ENCODE results near the gene PLAU.

The PLAU gene

GRCh38 chr10:73906524-73907447, 4.1 kb upstream of the PLAU start:
- peak; percentile 98 for DNase-seq (ENCODE audit: low read depth)
- peak overlapping the region; percentile 35 for H3K4me3 ChIP-seq (ENCODE audit: low read length)
- TF ChIP-seq, protein P1, sequence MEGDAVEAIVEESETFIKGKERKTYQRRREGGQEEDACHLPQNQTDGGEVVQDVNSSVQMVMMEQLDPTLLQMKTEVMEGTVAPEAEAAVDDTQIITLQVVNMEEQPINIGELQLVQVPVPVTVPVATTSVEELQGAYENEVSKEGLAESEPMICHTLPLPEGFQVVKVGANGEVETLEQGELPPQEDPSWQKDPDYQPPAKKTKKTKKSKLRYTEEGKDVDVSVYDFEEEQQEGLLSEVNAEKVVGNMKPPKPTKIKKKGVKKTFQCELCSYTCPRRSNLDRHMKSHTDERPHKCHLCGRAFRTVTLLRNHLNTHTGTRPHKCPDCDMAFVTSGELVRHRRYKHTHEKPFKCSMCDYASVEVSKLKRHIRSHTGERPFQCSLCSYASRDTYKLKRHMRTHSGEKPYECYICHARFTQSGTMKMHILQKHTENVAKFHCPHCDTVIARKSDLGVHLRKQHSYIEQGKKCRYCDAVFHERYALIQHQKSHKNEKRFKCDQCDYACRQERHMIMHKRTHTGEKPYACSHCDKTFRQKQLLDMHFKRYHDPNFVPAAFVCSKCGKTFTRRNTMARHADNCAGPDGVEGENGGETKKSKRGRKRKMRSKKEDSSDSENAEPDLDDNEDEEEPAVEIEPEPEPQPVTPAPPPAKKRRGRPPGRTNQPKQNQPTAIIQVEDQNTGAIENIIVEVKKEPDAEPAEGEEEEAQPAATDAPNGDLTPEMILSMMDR (conservative IDR thresholded peaks at IDR 0.05; ENCODE audit: low read length): no peak

DNA sequence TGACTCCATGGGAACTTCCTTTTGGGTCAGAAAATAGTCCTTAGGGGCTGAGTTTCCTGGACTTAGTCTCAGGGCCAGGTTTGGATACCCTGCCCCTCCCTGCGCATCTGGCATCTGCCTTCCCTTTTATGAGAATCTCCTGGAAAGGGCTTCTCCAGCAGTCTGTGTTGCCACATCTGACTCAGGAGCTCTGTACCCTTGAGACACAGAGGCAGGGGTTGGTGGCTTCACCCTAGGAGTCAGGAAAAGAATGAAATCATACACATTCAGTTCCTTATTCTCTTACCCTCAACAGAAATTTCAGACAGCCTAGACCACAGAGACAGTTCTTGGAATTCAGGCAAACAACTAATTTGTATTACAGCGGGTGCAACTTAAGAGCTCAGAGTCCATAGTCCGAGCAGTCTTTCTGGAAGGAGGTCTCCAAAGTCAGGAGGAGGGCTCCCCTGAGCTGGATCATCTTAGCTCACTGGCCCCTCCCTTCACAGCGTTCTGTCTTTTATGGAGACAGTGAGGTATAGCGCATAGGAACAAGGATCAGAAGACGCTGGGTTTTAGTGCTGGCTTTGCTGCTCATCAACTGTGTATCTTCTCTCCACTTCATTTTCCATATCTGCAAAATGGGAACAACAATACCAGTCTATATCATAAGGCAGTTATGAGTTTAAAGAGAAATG, 3.0 kb upstream of the PLAU start:
- peak; percentile 78 for DNase-seq (ENCODE audit: low read depth)
- no peak overlapping the region for H3K4me3 ChIP-seq (ENCODE audit: low read length)
- TF ChIP-seq, protein P1 (conservative IDR thresholded peaks at IDR 0.05; ENCODE audit: low read length): no peak

DNA sequence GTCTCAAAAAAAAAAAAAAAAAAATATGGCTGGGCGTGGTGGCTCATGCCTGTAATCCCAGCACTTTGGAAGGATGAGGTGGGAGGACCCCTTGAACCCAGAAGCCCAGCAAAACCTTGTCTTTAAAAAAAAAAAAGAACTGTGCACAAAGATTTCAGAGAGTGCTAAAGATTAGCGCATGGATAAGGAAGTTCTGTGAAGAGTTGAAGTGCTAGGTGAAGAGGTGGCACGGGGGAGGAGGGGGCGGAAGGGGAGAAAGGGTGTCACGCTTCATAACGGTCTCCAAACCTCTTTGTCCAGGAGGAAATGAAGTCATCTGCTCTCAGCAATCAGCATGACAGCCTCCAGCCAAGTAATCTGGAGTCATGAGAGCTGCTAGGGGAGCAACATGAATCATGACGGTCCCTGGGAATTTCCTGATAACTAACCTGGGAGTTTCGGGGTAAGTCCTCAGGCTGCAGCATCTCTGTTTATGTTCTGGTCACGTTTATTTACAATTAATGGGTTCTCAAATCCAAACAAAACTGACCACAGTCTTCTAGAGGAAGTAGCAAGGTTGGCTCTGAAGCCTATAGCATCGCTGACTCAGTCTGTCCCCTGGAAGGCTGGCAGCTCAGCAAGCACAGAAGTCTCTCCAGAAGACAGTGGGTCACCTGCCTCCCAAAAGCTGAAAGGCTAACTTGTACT, 1.9 kb upstream of the PLAU start:
- DNase-seq (ENCODE audit: low read depth): peak; percentile 93
- TF ChIP-seq, protein P1 (conservative IDR thresholded peaks at IDR 0.05; ENCODE audit: low read length): no peak
- H3K4me3 ChIP-seq (ENCODE audit: low read length): no peak overlapping the region

- DNase-seq (ENCODE audit: low read depth): no peak
- TF ChIP-seq, protein P1 (conservative IDR thresholded peaks at IDR 0.05; ENCODE audit: low read length): no peak
- H3K4me3 ChIP-seq (ENCODE audit: low read length): no peak overlapping the region
Observed at GRCh38 chr10:73909540-73910115, 1.3 kb upstream of the PLAU start.

GRCh38 chr10:73910401-73910763, 550 bp upstream of the PLAU start:
- H3K4me3 ChIP-seq (ENCODE audit: low read length): peak overlapping the region; percentile 68
- DNase-seq (ENCODE audit: low read depth): no peak
- TF ChIP-seq, protein P1 (conservative IDR thresholded peaks at IDR 0.05; ENCODE audit: low read length): no peak; the same call in 1 of the 2 replicates

DNA sequence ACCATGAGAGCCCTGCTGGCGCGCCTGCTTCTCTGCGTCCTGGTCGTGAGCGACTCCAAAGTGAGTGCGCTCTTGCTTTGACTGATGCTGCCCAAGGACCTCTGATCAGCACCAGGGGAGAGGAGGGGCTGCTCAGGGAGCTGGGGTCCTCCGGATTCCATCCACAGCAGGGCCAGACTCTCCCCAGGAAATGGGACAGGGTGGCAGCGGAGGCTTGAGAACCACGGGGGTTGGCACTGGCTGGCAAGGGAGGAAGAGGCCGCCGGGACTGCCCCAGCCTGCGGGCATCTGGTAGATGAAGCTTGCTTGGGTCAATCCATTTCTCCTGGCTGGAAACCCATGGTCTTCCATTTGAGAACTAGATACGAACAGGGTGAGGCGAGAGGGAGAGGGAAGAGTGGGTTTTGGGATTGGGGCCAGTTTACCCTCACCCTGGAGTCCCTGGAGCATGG, 647 bp downstream of the PLAU start:
- H3K4me3 ChIP-seq (ENCODE audit: low read length): peak overlapping the region; percentile 68
- TF ChIP-seq, protein P1 (conservative IDR thresholded peaks at IDR 0.05; ENCODE audit: low read length): no peak
- DNase-seq (ENCODE audit: low read depth): no peak
